CD4-positive, alpha-beta T cell treated with Interferon alpha-2 for 1 hour (primary cell): Measurements from ENCODE around the gene FOXD1.
"Not testable (repeated sequence)": the region's sequence is repeated elsewhere in the genome, so short reads cannot be mapped to it uniquely, and the experiment has no call there.

Experiments used
- DNase-seq, 2 donors: peaks; one replicate each; pipeline ENCODE4 v3.0.0-alpha.2; 2020 to 2022

Gene FOXD1

DNA sequence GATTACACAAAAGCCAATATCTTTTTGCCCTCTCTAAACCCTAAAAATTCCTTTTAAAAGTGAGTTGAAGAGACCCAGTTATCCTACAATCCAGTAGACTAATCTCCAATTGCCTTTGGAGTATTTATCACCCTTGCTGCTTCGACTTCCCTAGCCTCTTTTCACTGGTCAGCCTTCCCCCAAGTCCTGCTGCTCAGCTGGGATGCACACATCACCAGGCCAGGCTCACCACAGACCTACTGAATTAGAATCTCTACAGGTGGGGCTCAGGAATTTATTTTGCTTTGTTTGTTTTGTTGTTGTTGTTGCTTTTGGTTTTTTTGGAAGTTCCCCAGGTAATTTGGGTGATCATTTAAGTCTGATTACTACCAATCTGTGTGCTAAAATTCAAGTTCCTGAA, 11.6 kb upstream of the FOXD1 start:
- DNase-seq: no peak

DNA sequence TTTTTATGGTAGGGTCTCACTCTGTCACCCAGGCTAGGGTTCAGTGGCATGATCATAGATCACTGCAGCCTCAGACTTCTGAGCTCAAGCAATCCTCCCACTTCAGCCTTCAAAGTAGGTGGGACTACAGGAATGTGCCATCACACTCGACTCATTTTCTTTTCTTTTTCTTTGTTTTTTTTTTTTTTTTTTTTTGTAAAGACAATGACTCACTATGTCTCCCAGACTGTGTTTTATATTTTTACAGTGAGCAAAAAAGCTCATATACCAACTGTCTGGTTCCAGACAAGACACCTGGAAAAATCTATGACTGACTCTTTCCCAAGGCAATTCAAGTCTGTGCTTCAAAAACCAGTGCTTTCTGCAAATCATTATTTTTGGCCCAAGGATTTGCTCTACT, 10.8 kb upstream of the FOXD1 start:
- DNase-seq: no peak

DNA sequence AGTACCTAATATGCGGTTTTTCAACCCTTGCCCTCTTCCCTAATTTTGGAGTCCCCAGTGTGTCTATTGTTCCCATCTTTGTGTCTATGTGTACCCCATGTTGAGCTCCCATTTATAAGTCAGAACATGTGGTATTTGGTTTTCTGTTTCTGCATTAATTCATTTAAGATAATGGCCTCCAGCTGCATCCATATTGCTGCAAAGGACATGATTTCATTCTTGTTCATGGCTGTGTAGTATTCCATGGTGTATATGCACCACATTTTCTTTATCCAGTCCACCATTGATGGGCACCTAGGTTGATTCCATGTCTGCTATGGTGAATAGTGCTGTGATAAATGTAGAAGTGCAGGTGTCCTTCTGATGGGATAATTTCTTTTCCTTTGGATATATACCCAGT, 7.9 kb upstream of the FOXD1 start:
- not testable (repeated sequence) for DNase-seq

DNA sequence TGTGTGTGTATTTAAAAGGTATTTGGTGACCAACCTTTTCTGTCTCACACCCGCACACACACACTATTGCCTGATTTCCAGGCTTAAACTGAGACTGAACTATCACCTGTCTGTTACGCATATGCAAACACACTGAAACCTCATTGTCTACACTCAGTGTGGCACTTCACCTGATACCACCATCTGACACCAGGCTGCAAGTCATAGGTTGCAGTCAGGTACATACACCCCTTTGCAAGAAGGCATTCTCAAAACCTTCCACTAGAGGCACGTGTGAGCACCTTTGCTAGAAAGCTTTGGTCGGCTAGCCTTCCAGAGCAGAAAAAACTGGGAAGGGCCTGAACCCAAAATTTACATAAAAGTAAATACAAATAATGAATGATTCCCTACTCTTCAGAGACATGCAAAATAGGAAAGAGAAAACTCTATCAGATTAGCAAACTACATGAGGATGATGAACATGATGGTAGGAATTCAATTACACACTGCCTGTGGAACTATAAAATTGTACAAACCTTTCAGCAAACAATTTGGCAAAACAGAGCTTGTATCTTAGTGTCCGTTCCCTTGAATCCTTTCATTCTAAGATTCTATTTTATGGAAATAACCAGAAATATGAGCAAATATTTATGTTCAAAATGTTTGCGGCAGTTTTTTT, 5.9 kb upstream of the FOXD1 start:
- peak in 1 of 2 donors; percentile 55 for DNase-seq

DNA sequence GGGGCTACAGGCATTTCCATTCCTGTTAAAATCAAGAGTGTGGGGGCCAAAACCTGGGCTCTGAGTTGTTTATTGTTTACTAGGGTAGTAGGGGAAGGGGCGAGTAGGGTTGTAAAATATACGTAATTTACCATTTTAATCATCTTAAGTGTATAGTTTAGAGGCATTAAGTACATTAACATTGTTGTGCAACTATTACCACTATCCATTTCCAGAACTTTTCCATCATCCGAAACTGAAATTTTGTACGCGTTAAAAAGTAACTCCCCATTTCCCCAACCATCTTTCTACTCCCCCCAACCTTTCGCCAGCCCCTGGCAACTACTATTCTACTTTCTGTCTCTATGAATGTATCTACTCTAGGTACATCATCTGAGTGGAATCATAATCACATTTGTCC, 3.6 kb upstream of the FOXD1 start:
- DNase-seq: no peak

DNA sequence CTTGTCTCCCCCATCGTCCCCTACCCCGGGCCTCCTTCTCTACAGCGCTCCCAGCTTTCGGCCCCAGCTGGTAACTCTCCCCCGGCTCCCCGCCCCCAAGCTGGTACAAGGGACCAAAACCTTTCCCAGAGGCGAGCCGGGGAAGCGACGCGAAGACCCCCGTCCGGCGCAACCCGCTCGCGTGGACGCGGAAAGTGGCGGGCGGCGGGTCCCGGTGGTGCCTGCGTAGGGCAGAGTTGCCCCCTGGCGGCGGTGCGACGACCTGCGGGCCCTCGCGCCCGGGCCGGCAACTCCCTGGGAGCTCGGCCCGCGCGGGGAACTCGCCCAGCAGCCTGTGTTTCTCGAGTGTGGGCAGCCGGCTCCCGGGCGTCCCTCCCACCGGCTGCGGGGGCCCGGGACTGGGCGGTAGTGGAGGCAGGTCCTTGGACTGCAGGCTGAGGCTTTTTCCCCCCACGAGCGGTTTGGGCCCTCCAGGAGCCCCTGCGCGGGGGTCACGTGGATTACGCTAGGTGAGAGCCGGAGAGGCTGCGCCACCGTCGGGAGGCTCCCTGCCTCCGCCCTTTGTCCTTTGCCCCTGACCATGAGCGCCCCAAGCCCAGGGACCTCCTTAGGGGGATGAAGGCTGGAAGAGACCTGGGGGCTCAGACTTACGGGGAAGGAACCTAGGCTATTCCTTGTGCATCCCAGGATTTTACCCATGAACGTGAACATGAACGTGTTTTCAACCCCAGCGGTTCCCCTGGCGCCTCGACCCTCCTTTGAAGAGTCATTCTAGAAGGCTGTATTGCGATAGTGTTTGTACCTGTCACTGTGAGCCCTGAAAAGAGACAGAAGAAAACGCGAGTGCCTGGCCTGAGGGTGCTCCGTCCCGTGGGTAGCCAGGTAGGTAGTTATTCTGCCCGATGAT, 2.9 kb upstream of the FOXD1 start:
- peak; percentile 42 to 73 for DNase-seq

DNA sequence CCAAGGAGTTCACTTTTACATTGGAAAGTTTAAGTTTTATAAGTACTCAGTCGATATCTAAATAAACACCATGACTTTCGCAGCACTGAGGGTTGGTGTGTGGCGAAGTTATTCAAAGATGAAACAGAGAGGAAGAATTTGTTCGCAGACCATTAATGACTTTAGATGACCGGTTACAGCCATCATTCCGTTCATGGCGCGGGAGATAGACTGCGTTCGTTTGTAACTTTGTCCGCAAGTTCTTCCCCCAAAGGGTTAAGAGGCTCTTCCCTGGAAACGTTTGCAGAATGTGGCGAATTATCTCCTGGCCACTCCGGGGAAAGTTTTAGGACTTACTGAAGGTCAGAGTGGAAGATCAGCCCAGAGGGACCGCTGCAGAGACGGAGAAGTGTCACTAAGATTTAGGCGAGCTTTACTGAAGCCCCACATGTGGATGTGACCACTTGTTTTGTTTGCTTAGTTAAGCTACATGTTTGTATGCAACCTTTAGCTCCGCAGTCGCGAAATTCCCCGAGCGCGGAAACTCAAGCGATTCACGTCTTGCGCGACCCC, 2.2 kb upstream of the FOXD1 start:
- DNase-seq: peak in 1 of 2 donors; percentile 21

DNA sequence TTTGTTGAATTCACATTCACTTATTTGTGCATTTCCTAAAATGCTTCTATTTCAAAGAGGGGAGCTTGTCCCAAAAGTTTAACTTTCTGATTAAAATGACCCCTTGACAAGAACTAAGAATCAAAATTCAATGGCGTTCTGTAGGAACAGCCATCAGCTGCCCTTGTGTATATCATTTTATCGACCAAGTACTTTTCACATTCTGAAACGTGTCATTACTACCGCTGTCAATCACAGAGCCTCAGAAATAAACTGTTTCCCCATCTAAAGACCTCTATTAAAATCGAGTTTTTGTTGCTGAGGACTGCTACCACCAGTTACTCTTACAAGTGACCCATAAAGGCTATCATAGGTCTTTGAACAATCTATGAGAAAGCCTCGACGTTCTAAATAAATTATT, 1.6 kb upstream of the FOXD1 start:
- DNase-seq: no peak

DNA sequence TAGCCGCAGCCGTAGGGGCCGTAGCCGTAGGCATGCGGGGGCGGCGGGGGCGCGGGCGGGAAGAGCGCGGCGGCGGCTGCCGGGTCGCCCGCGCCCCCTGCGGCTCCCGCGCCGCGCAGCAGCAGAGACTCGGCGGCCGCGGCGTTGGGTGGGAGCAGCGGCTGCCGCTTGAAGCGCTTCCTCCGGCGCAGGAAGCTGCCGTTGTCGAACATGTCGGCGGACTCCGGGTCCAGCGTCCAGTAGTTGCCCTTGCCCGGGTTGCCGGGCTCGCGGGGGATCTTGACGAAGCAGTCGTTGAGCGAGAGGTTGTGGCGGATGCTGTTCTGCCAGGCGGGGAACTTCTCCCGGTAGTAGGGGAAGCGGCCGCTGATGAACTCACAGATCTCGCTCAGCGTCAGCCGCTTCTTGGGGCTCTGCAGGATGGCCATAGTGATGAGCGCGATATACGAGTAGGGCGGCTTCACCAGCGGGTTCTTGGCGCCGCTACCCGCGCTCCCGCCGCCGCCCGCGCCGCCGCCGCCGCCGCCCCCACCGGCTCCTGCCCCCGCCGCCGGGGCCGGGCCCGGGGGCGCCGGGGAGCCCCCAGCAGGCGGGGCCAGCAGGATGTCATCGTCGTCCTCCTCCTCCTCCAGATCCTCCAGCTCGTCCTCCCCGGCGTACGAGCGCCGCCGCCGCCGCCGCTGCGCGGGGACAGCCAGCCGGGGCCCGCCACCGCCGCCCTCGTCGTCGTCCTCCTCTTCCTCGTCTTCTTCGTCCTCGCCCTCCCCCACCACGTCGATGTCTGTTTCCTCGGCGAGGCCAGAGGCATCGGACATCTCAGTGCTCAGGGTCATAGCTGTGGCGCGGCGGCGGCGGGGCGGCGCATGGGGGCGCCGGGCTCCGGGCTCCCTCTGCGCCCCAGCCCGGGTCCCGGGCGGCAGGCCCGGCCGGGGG, 781 bp downstream of the FOXD1 start:
- DNase-seq: peak in 1 of 2 donors; percentile 54

DNA sequence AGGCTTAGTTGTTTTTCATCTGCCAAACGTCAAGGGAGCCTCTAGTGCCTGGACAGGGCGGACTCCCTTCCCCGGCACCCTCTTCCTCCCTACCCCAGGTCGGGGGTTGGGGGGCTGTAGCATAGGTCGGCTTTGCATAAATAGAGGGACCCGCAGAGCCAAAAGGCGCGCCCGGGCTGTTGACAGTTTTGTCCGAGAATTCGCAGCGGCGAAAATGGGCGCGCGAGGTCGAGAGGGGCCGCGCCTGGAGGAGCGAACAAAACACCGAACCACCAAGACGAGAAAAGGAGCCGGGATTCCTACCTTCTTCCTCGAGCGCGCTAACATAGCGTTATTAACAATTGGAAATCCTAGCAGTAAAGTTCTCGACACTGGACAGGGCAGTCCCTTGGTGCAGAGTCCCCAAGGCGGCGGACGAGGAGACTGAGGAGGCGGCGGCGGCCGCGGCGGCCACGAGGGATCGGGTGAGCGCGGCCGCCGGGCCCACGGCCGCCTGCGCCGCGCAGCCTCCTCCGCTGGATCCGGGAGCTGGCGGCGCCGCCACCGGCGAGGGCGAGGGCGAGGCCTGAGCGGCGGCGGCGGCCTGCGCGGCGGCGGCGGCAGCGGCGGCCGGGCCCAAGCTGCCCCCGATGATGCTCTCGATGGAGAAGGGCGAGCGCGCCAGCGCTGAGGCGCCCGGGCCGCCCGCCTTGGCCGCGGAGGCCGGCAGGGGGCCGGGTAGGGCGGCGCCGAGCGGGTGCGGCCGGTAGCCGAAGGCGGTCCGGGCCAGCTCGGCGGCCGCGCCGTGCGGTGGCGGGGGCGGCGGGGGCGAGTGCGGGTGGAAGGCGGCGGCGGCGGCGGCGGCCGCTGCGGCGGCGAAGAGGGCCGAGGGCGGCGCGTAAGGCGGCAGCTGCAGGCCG, 1.7 kb downstream of the FOXD1 start:
- peak in 1 of 2 donors; percentile 11 for DNase-seq

DNA sequence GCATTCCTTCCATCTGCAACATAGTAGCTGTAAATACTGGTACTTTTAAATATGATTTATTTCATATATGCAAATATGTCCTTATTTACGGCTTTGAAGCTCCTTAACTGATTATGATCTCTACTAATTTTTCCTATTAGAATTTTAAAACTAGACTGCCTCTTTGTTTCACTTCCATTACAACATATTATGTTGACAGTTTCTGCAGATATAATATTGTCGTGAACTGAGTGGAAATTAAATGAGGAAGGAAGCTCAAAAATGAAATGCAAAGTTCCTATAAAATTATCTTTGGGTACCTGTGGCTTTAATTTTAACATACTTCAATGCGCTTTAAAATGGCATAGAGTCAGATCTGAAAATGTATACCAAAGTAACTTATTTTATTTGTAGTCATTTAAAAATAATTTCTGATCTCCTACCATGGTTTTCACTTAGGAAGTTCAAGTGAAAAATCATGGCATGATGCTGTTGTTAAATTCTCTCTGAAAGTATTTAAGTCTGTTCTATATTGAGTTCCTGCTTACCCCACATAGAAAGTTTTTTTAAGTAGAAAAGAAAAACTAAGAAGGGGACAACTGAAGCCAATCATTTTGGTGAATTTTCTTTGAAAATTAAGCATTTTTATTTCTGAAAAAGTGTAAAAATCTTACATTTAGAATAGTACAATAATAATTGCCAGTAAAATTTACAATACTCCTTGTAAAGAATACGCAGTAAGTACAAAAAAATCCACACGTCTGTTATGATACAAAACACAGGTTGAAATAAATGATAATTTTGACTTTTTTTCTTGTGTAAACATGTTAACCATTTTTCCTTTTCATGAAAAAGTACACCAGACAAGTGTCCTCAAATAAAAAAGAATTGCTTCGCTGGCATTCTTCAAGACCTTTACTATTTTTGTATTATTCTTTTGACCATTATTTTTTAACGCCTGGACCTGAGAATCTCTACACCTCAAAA, 2.6 kb downstream of the FOXD1 start:
- no peak for DNase-seq

DNA sequence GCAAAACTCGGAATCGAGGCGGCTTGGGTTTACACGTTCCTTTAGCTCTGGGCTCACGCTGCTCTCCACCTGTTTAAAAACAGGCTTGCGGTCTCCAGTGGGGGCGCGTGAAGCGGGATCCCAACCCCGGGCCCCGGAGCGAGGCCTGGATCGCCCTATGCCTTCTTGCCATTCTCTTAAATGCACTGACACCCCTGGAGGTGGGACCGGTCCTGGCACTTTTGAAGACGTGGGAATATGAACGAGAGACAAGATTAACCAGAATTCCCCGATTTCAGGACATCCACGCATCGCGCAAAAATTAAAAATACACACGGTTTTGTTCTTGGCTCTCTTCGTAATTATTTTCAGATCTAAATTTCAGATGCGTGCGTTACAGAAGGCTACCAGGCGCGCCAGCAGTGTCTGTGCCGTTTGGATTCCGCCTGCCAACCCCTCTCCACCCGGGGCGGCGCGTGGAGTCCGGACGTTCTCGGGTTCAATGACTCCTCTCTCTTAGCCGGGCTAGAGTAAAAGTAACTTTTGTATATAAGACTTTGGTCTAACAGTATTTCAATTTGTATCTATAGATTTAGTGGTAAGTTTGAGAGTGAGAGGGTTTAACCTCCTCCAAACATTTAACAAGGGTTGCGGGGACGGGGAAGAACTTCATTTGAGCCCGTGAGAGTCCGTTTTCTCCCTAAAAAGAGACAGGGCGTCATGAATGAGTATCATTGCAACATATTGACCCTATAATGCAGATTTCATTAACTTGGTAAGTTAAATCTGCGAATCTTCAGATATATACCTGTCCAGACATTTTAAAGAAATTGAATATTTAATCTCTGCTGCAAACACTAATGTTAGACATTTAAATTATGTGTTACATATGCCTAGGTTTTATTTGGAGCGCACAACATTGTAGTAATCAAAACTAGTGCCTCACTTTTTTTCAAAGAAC, 3.8 kb downstream of the FOXD1 start:
- no peak for DNase-seq

DNA sequence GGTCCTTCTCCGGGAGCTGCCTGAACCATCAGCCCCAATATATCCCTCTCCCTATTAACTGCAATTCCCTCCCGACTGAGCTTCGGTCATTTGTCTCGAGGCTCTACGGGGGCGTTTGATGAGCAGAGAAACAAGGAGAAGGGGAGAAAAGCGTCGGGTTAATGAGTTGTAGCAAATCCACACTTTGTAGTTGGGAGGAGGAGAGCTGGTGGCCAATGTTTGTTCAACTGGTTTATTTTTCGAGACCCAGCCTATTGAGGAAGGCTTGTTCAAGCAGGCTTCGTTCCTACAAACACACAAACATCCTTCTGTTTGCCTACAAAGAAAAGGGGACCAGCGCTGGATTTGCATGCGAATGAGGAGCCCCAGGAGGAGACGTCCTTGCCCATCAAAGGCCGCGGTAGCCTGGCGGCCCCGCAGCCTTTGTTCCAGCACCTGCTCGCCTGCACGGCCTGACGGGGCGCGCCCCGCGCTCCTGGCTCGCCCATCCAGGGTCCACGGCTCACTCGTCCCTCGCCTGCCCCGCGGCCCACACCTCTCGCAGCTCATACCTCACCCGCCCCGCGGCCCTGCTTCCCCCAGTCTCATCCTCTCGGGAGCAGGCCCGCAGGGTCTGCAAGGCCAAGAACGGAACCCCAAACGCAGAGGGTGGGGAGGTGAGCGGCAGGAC, 4.6 kb downstream of the FOXD1 start:
- no peak for DNase-seq

DNA sequence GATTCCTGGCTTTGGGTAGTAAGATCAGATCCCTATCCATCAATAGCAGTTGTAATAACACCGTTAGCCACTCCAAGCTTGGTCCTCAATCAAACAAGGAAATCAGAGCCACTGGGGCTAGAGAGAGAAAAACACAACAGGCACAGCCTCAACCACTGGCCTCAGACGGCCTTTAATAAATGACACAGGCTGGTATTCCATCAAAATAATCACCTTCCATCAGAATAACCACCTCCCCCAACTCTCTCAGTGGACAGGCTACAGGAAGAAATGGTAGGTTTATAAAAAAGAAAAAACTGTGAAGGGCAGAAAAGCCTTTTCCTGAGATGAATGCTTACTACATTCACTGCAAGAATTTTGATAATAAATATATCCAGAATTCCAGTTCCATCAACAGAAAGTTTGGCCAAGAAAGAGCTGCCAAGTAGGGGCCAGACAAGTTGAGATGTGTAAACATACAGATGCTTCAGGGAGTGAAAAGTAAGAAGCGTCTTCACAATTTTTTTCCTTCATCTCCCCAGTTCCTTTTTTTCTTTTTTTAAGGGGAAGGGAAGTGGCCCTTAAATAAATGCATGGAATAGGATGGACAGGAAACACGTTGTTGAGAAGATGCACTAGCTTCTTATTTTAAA, 5.5 kb downstream of the FOXD1 start:
- no peak for DNase-seq

DNA sequence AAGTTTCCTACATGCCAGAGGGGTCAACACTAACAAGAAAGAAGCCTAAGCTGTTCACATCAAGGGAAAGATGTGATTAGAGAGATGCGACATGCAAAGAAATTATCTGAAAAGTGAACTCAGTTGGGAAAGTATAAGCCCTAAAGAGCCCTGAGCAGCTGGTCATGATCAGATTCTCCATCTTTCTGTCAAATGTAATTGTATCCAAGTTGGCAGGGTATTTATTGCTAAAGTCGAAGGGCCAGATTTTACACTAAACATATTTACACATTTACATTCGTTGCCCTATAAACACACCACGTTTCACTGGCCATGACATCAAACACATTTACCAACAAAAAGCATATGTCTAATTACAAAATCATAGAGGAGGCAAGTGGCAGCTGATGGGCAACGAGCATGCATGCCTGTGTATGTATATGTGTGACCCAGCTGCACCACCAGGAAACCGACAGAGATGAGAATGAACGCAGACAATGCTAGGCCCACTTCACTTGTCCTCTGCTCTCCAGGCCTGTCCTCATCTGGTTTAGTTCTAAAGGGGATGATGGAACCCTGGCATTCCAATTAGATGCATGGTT, 6.3 kb downstream of the FOXD1 start:
- no peak for DNase-seq

DNA sequence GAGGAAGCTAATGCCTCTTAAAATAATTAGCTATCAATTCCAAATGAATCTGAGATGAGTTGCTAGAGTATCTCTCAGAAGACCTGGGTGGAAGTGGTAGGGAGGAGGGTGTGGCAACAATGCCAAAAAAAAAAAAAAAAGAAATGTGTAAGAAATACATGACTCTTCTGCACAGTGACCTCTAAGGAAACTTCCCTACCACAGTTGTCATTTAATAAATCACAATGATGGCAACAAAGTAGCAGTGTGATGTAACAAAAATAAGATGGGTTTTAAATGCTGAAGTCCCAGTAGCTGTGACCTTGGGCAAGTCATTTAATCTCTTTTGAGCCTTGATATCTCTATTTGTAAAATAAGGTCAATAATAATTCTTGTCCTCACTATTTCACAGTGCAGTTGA, 7.2 kb downstream of the FOXD1 start:
- no peak for DNase-seq

DNA sequence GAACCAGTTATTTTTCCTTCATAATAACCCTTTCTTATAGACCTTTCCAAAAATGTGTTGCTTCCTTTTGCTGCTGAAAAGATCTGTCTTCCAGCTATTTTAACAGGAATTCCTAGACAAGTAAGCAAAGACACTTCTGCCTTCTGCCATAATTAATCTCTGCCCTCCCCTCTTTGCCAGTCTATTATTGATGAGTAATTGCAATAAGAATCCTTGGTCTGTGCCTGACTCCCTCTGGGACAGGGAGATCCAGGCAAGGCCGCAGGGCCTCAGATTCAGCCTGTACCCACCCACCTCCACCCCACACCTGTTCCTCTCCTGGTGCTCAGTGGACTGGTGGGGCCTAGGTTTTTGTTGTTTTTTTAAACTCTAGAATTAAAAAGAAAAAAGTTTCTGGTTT, 8.3 kb downstream of the FOXD1 start:
- no peak for DNase-seq
